Ascending aorta (tissue), 2 donors: Measurements from ENCODE around the gene RAB40C. TPM values are rescaled to one million over a fixed set of nuclear protein-coding genes. Genes with fewer than 3 reads are reported as not detected.
A peak's percentile ranks its signal among the peaks of the same experiment; 100 is the strongest.

Source experiments
- DNase-seq, 2 donors: peaks; one replicate each; pipeline ENCODE4 v3.0.0-alpha.2; 2019; ENCODE audit warnings: low spot score in 2 of 2
- H3K27ac ChIP-seq, 2 donors: fragments of 200-600 bp; sonication (generic); one replicate each; pipeline ENCODE4 v1.5.1; 2016 to 2017; ENCODE audit warnings: mild to moderate bottlenecking in 1 of 2
- H3K27me3 ChIP-seq: fragments of 200-600 bp; sonication (generic); one replicate; pipeline ENCODE4 v1.5.1; 2017
- H3K36me3 ChIP-seq, 2 donors: fragments of 200-600 bp; sonication (generic); one replicate each; pipeline ENCODE4 v1.5.1; 2016
- H3K4me1 ChIP-seq, 2 donors: fragments of 200-600 bp; sonication (generic); one replicate each; pipeline ENCODE4 v1.5.1; 2016 to 2017; ENCODE audit warnings: mild to moderate bottlenecking in 1 of 2
- H3K4me3 ChIP-seq, 2 donors: fragments of 200-600 bp; sonication (generic); one replicate each; pipeline ENCODE4 v1.5.1; 2016 to 2017; ENCODE audit warnings: mild to moderate bottlenecking in 1 of 2
- H3K9me3 ChIP-seq, 2 donors: fragments of 200-600 bp; sonication (generic); one replicate each; pipeline ENCODE4 v1.5.1; 2016
- intact Hi-C: fragments of 100-400 bp; cut with DNase I; formaldehyde crosslinking; loops from one replicate; pipeline ENCODE4 v1.15.1; 2023
- total RNA-seq: library from RNA; depleted of rRNA; stranded (reverse); fragments of >200 nt; gene quantifications from one replicate; pipeline ENCODE4 v1.1.0, GENCODE V29; 2016
- TF ChIP-seq, protein P1 (sequence below), 3 experiments: fragments of 200-600 bp in 2 of 3; fragments of 450-650 bp in 1 of 3; sonication (generic) in 2 of 3; IDR thresholded peaks; one replicate each; pipeline ENCODE4 v1.5.1; 2016 to 2019; ENCODE audit warnings: antibody characterized with exemption in 3 of 3, mild to moderate bottlenecking in 1 of 3, moderate library complexity in 1 of 3

RAB40C gene
- total RNA-seq, 1 donor from 2014 or later = 29.8 TPM

- no peaks in the 10 kb centered on the region for H3K9me3 ChIP-seq
- H3K4me1 ChIP-seq = peaks cover 6 to 17% of the 10 kb centered on the region in 2 donors
- H3K27me3 ChIP-seq = no peaks in the 10 kb centered on the region
- peaks cover 17 to 20% of the 10 kb centered on the region in 2 donors for H3K36me3 ChIP-seq
- intact Hi-C loops = no loop called here
- DNase-seq = no peak
- H3K4me3 ChIP-seq = no peak overlapping the region
- TF ChIP-seq, protein P1, sequence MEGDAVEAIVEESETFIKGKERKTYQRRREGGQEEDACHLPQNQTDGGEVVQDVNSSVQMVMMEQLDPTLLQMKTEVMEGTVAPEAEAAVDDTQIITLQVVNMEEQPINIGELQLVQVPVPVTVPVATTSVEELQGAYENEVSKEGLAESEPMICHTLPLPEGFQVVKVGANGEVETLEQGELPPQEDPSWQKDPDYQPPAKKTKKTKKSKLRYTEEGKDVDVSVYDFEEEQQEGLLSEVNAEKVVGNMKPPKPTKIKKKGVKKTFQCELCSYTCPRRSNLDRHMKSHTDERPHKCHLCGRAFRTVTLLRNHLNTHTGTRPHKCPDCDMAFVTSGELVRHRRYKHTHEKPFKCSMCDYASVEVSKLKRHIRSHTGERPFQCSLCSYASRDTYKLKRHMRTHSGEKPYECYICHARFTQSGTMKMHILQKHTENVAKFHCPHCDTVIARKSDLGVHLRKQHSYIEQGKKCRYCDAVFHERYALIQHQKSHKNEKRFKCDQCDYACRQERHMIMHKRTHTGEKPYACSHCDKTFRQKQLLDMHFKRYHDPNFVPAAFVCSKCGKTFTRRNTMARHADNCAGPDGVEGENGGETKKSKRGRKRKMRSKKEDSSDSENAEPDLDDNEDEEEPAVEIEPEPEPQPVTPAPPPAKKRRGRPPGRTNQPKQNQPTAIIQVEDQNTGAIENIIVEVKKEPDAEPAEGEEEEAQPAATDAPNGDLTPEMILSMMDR (IDR thresholded peaks at IDR 0.05) = no peak
- H3K27ac ChIP-seq = no peak overlapping the region
Observed at GRCh38 chr16:633336-634050, 43.6 kb downstream of the RAB40C start.

GRCh38 chr16:634051-634670 lies 44.3 kb downstream of the RAB40C start:
- Histone ChIP-seq H3K36me3 (peaks cover 12 to 17% of the 10 kb centered on the region in 2 donors), H3K9me3 (no peaks in the 10 kb centered on the region), H3K27ac (no peak overlapping the region), H3K4me3 (no peak overlapping the region), H3K27me3 (no peaks in the 10 kb centered on the region), H3K4me1 (peaks cover 6 to 17% of the 10 kb centered on the region in 2 donors)
- intact Hi-C loops = no loop called here
- no peak for DNase-seq
- TF ChIP-seq, protein P1 (IDR thresholded peaks at IDR 0.05) = no peak

DNA sequence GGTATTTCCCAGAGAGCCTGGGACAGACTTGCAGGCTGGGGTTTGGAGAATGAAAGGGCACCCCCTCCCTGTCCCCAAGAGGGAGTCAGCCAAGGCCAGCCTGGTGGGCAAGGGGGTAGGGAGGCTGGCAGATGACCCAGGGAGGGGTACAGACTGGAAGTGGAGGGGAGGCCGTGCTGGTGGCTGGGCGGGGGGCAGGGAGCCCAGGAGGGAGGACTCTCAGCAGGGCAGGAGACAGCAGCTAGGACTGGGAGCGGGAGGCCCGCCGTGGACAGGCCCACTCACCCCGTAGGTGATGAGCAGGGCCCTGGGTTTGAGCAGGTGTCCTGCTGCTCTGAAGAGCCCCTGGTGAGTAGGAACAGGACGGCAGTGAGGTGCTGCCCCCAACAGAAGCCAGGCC lies 45.1 kb downstream of the RAB40C start:
- no peak for DNase-seq
- Histone ChIP-seq H3K9me3 (no peaks in the 10 kb centered on the region), H3K27ac (no peak overlapping the region), H3K36me3 (peaks cover 12 to 17% of the 10 kb centered on the region in 2 donors), H3K27me3 (no peaks in the 10 kb centered on the region), H3K4me1 (peaks cover 6 to 17% of the 10 kb centered on the region in 2 donors), H3K4me3 (peak overlapping the region; percentile 81 to 97)
- intact Hi-C loops = loop anchor here (5.0 kb wide), 1 partner anchor 977 kb away; the partner anchor contains the start of genes CRAMP1 and IFT140
- TF ChIP-seq, protein P1 (IDR thresholded peaks at IDR 0.05) = no peak

GRCh38 chr16:635573-636205 lies 45.8 kb downstream of the RAB40C start:
- intact Hi-C loops = loop anchor here (1.0 to 5.0 kb wide), 5 partner anchors 25 to 977 kb away; partner anchors contain the start of genes CAPN15, CRAMP1, IFT140 and STUB1
- H3K4me1 ChIP-seq = peaks cover 6 to 17% of the 10 kb centered on the region in 2 donors
- peak overlapping the region; percentile 94 to 99 for H3K27ac ChIP-seq

More at GRCh38 chr16:635573-636205, 45.8 kb downstream of the RAB40C start:
- Histone ChIP-seq H3K9me3 (no peaks in the 10 kb centered on the region), H3K4me3 (peak overlapping the region; percentile 81 to 97), H3K27me3 (no peaks in the 10 kb centered on the region), H3K36me3 (peaks cover 12 to 17% of the 10 kb centered on the region in 2 donors)
- DNase-seq = no peak
- TF ChIP-seq, protein P1 (IDR thresholded peaks at IDR 0.05) = no peak
